Effector memory CD8-positive, alpha-beta T cell (primary cell): ENCODE results near the gene WFDC5.
"Not testable (repeated sequence)": the region's sequence is repeated elsewhere in the genome, so short reads cannot be mapped to it uniquely, and the experiment has no call there.

Experiments
- ATAC-seq: fragments of 150-1000 bp; cut with Tn5 transposase; replicated peaks from 2 replicates; pipeline ENCODE4 v1.10.0; 2021; ENCODE audit warnings: mild to moderate bottlenecking, moderate library complexity
- DNase-seq, 3 experiments: peaks; one replicate each; pipeline ENCODE4 v3.0.0; 2021
- H3K27ac Mint-ChIP-seq, 2 donors: one replicate each; pipeline ENCODE4 v1.8.0; 2022; ENCODE audit warnings: mild to moderate bottlenecking in 2 of 2, mixed read lengths in 2 of 2, moderate library complexity in 2 of 2
- H3K27me3 Mint-ChIP-seq, 2 donors: one replicate each; pipeline ENCODE4 v1.8.0; 2022; ENCODE audit warnings: mixed read lengths in 2 of 2
- H3K36me3 Mint-ChIP-seq: one replicate; pipeline ENCODE4 v1.8.0; 2022; ENCODE audit warnings: mild to moderate bottlenecking, moderate library complexity, mixed read lengths; ENCODE audit not compliant: insufficient read depth
- H3K4me1 Mint-ChIP-seq, 2 donors: one replicate each; pipeline ENCODE4 v1.8.0; 2022; ENCODE audit warnings: low read depth in 2 of 2, mixed read lengths in 2 of 2
- H3K4me3 Mint-ChIP-seq, 2 donors: one replicate each; pipeline ENCODE4 v1.8.0; 2022; ENCODE audit warnings: mild to moderate bottlenecking in 2 of 2, mixed read lengths in 2 of 2, moderate library complexity in 2 of 2
- H3K9me3 Mint-ChIP-seq, 2 donors: one replicate each; pipeline ENCODE4 v1.8.0; 2022; ENCODE audit warnings: mixed read lengths in 2 of 2
- total RNA-seq, 9 experiments: gene quantifications; one replicate each; lab custom pipeline; 2026; lab: John Stamatoyannopoulos, UW

Gene WFDC5, protein sequence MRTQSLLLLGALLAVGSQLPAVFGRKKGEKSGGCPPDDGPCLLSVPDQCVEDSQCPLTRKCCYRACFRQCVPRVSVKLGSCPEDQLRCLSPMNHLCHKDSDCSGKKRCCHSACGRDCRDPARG
- total RNA-seq: 0 reads per million in 9 experiments

DNA sequence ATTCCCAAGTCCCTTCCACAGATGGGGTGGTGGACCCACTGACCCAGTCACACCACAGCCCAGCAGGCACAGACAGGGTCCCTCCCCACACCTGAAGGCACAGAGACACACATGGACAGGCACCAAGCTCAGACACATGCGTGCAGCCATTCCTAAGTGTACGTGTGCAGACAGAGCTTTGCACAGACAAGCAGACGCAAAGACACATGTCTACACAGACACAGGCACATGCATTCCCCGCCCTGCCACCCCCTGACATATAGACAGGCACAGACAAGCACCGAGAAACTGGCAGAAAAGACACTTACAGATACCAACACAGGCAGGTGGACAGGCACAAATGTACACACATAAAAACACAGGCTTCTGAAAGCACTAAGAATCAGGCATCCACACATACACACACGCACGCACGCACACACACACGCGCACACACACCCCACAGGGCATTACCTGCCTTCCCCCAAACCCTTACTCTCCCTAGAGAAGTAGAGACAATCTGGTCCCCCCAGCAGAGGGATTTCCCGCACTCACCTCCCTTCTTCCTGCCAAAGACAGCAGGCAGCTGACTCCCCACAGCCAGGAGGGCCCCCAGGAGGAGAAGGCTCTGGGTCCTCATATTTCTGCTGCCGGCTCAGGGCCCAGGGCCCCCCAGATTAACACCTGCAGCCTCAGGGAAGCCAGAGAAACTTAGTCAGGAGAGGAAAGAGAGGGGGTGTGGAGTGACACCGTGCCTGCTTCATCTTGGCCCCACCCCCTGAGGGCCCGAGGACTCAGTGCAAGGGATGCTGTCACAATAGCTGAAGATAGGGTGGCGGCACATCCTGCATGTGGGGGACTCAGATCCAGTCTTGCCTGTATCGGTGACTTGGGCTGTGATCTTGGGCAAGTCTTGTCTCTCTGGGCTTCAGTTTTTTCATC, at the start of gene WFDC5:
Gene WFDC5, minus strand, starts transcription at position 710 of the 921 bp plus-strand sequence. Its CDS starts 91 bp downstream, at position 619.
- peak; percentile 60 for ATAC-seq
- Mint-ChIP-seq H3K27ac (no peak within 1 kb of the TSS), H3K27me3 (peaks cover 6 to 43% of the 10 kb centered on the region in 2 donors), H3K36me3 (no peaks in the 10 kb centered on the region), H3K4me1 (peaks cover 0 to 9% of the 10 kb centered on the region in 2 donors), H3K4me3 (no peak within 1 kb of the TSS), H3K9me3 (no peaks in the 10 kb centered on the region)
- no peak for DNase-seq

DNA sequence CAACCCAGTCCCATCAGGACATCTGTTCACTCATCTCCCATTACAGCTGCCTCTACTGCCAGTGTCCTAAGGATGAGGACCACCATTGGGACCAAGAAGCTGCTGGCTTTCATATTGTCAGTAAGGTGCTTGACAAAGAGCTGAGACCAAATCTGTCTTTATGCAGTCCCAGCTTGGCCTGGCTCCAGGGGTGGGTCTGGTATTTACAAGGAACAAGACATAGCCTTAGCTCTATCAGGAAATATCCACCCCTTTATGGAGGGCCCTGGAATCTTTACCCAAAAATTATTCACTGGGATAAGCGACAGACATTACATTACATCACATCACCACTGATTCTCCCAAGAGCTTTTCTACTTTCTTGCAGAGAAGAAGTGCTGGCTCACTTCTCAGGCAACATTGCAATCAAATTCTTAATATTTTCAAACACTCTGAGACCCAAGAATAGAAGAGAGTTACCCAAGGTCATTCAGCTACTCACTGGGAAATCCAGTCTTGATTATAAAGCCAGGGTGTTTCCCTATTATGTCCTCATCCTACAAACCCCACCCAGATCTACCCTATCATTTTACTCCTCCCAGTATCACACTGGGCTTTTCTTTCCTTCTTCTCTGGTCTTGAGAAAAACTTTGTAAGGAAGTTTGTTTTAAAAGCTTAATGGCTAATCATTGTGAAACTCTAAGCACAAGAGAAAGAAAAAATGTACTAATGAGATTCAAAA, 48.3 kb upstream of the WFDC5 start:
- Mint-ChIP-seq H3K4me1 (no peaks in the 10 kb centered on the region), H3K27me3 (peaks cover 77 to 83% of the 10 kb centered on the region in 2 donors), H3K4me3 (no peak overlapping the region), H3K27ac (no peak overlapping the region), H3K9me3 (peaks cover 0 to 18% of the 10 kb centered on the region in 2 donors), H3K36me3 (no peaks in the 10 kb centered on the region)
- DNase-seq (no peak), ATAC-seq (no peak)

DNA sequence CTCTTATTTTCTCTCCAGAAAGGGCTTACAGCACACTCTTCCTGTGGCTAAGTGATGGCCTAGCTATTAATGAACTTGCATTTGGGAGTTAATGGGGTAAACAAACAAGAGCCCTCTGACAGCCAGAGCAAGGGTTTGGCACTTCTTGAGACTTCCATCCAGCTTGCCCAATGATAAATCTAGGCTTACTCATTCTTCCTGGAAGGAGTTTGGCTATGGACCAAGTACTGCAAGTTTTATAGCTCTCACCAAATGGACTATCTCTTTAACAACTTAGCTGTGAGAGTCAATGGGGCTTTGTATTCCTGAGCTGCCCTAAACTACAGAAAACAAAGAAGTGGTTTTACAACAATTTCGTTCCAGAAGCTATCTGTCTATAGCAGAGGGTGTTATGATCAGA, 43.0 kb upstream of the WFDC5 start:
- H3K4me3 Mint-ChIP-seq: no peak overlapping the region
- H3K27ac Mint-ChIP-seq: no peak overlapping the region
- ATAC-seq (no peak), DNase-seq (no peak)
- H3K9me3 Mint-ChIP-seq: peaks cover 0 to 18% of the 10 kb centered on the region in 2 donors
- no peaks in the 10 kb centered on the region for H3K4me1 Mint-ChIP-seq
- H3K36me3 Mint-ChIP-seq: no peaks in the 10 kb centered on the region
- H3K27me3 Mint-ChIP-seq: peaks cover 75 to 85% of the 10 kb centered on the region in 2 donors

DNA sequence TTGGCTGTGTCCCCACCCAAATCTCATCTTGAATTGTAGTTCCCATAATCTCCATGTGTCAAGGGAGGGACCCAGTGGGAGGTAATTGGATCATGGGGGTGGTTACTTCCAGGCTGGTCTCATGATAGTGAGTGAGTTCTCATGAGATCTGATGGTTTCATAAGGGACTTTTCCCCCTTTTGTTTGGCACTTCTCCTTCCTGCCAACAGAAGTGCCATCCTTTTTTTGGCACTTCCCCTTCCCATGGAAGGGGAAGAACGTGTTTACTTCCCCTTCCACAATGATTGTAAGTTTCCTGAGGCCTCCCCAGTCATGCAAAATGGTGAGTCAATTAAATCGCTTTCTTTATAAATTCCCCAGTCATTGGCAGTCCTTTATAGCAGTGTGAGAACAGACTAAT, 41.7 kb upstream of the WFDC5 start:
- Mint-ChIP-seq H3K4me1 (no peaks in the 10 kb centered on the region), H3K27me3 (peaks cover 71 to 85% of the 10 kb centered on the region in 2 donors), H3K27ac (no peak overlapping the region), H3K9me3 (peaks cover 0 to 11% of the 10 kb centered on the region in 2 donors), H3K4me3 (no peak overlapping the region), H3K36me3 (no peaks in the 10 kb centered on the region)
- ATAC-seq (no peak), DNase-seq (no peak)

DNA sequence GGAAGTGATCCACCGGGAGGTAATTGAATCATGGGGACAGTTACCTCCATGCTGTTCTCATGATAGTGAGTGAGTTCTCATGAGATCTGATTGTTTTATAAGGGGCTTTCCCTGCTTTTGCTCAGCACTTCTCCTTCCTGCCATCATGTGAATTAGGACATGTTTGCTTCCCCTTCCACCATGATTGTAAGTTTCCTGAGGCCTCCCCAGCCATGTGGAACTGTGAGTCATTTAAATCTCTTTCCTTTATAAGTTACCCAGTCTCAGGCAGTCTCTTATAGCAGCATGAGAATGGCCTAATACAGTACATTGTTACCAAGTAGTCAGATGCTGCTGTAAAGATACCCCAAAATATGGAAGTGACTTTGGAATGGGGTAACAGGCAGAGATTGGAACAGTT, 39.8 kb upstream of the WFDC5 start:
- H3K27ac Mint-ChIP-seq, H3K4me1 Mint-ChIP-seq, H3K4me3 Mint-ChIP-seq, H3K36me3 Mint-ChIP-seq, DNase-seq, ATAC-seq: not testable (repeated sequence)
- H3K27me3 Mint-ChIP-seq: peaks cover 65 to 98% of the 10 kb centered on the region in 2 donors
- H3K9me3 Mint-ChIP-seq: peaks cover 0 to 11% of the 10 kb centered on the region in 2 donors

DNA sequence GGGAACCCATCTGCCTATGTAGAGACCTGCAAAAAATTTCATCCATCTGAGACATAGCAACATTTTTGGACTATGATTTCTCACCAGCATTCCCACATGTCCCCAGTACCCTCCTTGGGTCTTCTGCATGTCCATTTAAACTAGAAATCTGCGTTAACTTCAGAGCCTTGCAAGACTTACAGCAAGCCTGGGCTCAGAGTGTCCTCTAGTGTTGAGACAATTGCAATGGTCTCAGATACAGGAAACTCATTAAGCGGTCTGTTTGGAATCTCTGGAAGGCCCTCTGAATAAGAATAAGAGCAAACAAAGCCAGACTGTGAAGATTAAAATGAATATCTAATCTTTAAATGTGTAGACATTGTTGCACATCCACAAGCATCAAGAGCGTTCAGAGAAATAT, 39.2 kb upstream of the WFDC5 start:
- Mint-ChIP-seq H3K27me3 (peaks cover 68 to 100% of the 10 kb centered on the region in 2 donors), H3K36me3 (no peaks in the 10 kb centered on the region), H3K9me3 (peaks cover 0 to 10% of the 10 kb centered on the region in 2 donors), H3K4me3 (no peak overlapping the region), H3K27ac (no peak overlapping the region), H3K4me1 (no peaks in the 10 kb centered on the region)
- DNase-seq (no peak), ATAC-seq (no peak)

DNA sequence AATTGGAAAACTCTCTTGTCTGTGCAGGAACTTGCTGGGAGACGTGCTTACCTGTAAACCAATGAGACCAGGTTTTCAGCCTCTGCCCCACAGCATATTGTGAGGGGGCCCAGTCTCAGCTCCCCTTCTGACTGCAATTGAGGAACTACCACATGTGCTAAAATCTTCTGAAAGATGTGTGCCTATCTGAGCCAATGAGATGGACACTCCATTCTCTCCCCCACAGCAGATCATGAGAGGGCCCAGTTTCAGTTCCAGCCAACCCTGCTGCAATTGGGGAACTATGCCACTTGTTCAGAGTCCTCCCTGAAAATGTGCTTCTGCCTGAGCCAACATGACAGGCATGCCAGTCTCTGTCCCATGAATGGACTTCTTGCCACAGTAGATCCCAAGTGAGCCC, 38.8 kb upstream of the WFDC5 start:
- Mint-ChIP-seq H3K36me3 (no peaks in the 10 kb centered on the region), H3K9me3 (peaks cover 0 to 6% of the 10 kb centered on the region in 2 donors), H3K4me1 (no peaks in the 10 kb centered on the region), H3K27me3 (peaks cover 68 to 100% of the 10 kb centered on the region in 2 donors), H3K4me3 (no peak overlapping the region), H3K27ac (no peak overlapping the region)
- ATAC-seq (peak; percentile 14), DNase-seq (no peak)

DNA sequence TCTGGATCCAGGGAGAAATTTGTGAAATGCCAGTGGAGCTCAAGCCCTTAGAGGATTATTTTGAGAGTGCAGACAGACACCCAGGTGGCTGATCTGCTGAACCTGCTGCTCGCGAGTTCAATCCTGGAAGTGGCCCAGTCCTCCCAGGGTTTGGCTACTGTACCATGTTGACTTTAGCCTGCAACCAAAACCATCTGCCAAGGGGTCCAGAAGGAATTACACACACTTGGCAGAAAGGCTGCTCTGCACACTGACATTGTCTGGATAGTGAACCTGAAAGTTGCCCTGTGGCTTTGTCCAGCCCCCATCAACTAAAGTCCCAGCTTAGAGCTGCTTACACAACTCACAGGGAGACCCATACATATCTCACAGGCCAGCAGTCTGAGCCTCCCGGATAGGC, 38.2 kb upstream of the WFDC5 start:
- no peak for ATAC-seq
- Mint-ChIP-seq H3K9me3 (no peaks in the 10 kb centered on the region), H3K36me3 (no peaks in the 10 kb centered on the region), H3K27ac (no peak overlapping the region), H3K4me3 (no peak overlapping the region), H3K27me3 (peaks cover 67 to 100% of the 10 kb centered on the region in 2 donors), H3K4me1 (no peaks in the 10 kb centered on the region)
- DNase-seq: no peak

DNA sequence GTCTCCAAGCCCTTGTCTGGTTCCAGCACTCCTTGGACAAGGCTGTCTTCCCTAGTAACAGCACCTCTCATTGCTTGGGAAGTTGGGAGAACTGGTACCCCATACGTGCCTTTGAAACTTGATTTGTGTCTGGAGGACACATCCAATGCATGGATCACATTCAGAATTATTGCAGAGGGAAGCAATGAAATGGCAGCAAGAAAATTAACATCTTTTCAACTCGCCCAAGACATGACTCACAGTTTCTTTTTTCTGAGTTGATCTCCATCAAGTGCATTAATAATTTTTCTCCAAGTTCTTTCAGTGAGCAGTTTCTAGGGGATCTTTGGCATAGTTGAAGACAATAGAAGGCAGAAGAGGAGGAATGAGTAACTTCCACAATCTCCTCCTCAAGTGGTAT, 37.4 kb upstream of the WFDC5 start:
- Mint-ChIP-seq H3K36me3 (no peaks in the 10 kb centered on the region), H3K9me3 (no peaks in the 10 kb centered on the region), H3K27ac (no peak overlapping the region), H3K4me3 (no peak overlapping the region), H3K4me1 (no peaks in the 10 kb centered on the region), H3K27me3 (peaks cover 59 to 96% of the 10 kb centered on the region in 2 donors)
- DNase-seq: no peak
- ATAC-seq: no peak

DNA sequence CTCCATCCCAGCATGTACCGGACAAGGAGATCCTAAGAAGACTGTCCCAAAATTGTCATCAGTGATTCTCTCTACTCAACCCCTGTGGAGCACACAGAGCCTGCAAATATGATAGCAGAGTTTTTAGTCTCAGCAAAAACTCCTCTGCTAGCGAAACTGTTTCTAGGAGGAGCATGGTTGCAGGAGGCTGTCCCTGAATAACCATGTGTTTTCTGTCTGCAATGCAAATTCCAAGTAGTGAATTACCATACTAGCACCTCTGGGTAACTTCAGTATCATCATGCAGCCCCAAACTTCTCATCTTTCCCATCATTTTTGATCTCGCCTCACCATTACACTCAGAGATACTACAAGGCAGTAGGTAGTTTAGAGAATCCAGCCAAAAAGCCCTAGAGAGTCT, 34.1 kb upstream of the WFDC5 start:
- no peak for DNase-seq
- Mint-ChIP-seq H3K4me3 (no peak overlapping the region), H3K27me3 (peaks cover 46 to 94% of the 10 kb centered on the region in 2 donors), H3K27ac (no peak overlapping the region), H3K36me3 (no peaks in the 10 kb centered on the region), H3K4me1 (no peaks in the 10 kb centered on the region), H3K9me3 (no peaks in the 10 kb centered on the region)
- no peak for ATAC-seq

DNA sequence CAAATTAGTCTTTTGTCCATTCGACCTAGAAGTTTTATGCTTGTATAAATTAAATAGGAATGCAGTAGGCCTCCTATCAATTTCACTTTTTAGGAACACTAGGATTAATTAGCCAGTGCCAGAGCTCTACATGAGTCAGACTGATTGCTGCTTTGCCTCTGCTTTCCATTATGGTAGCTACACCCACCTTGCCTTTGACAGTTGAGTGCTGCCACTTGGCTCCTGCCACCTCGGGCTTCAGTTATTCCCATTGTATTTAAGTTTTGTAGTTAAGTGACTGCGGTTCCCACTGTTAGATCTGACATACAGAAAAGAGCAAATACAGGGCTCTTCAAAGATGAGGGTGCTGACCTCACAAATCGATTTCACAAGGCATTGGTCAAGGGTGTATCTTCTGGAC, 25.9 kb upstream of the WFDC5 start:
- ATAC-seq: no peak
- H3K27ac Mint-ChIP-seq: no peak overlapping the region
- no peak for DNase-seq
- H3K4me1 Mint-ChIP-seq: no peaks in the 10 kb centered on the region
- peaks cover 13 to 24% of the 10 kb centered on the region in 2 donors for H3K27me3 Mint-ChIP-seq
- no peaks in the 10 kb centered on the region for H3K9me3 Mint-ChIP-seq
- no peaks in the 10 kb centered on the region for H3K36me3 Mint-ChIP-seq
- H3K4me3 Mint-ChIP-seq: no peak overlapping the region

DNA sequence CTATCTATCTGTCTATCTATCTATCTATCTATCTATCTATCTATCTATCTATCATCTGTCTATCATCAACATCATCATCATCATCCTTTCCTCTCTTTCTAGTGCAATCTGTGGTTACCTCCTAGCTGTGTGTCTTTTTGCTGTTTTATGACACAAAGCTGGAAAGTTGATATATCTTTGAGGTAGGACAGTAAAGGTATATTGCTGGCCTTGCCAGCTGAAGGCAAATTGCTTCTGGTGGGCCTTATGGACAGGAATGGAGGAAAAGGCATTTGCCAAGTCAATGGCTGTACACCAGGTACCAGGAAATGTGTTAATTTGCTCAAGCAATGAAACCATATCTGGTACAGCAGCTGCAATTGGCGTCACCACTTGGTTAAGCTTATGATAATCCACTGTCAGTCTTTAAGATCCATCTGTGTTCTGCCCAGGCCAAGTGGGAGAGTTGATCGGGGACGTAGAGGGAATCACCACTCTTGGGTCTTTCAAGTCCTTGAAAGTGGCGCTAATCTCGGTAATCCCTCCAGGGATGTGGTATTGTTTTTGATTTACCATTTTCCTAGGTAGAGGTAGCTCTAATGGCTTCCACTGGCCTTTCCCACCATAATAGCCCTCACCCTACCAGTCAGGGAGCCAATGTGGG, 24.9 kb upstream of the WFDC5 start:
- not testable (repeated sequence) for H3K36me3 Mint-ChIP-seq, H3K4me1 Mint-ChIP-seq, H3K27ac Mint-ChIP-seq, H3K9me3 Mint-ChIP-seq, H3K4me3 Mint-ChIP-seq, DNase-seq, ATAC-seq
- peaks cover 9 to 23% of the 10 kb centered on the region in 2 donors for H3K27me3 Mint-ChIP-seq
